Limb (tissue), 2 donors: ENCODE data around the gene HSD17B11.
"Not testable (repeated sequence)": the region's sequence is repeated elsewhere in the genome, so short reads cannot be mapped to it uniquely, and the experiment has no call there.

Experiments
- DNase-seq, 2 donors: peaks; one replicate each; pipeline ENCODE4 v3.0.0-alpha.2; 2016; ENCODE audit errors: extremely low spot score in 2 of 2

HSD17B11 gene

DNA sequence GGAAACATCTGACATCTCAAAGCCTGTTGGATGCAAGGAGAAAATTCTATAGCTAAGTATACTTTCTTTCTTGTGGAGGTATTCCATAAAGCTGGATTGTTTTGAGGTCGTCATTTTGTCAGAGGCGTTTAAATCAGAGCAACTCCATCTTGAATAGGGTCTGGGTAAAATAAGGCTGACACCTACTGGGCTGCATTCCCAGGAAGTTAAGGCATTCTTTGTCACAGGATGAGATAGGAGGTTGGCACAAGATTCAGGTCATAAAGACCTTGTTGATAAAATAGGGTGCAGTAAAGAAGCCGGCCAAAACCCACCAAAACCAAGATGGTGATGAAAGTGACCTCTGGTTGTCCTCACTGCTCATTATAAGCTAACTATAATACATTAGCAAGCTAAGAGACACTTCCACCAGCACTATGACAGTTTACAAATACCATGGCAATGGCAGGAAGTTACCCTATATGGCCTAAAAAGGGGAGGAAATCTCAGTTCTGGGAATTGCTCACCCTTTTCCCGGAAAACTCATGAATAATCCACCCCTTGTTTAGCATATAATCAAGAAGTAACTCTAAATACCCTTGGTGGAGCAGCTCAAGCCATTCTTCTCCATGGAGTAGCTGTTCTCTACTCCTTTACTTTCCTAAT lies 80.2 kb downstream of the HSD17B11 start:
- DNase-seq = no peak

DNA sequence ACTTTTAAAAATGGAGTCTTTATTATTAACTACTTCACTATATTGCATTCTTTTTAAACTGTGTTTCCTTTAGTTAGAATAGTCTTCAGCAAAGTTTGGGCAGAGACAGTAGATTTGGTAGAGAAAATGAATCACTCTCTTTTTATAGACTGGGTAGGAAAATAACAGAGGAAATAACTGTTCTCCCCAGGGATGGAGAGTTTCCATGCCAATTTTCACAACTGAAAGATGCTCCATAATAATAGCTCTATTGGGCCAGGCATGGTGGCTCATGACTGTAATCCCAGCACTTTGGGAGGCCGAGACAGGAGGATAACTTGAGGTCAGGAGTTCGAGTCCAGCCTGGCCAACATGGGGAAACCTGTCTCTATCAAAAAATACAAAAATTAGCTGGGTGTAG lies 81.4 kb downstream of the HSD17B11 start:
- DNase-seq = no peak

DNA sequence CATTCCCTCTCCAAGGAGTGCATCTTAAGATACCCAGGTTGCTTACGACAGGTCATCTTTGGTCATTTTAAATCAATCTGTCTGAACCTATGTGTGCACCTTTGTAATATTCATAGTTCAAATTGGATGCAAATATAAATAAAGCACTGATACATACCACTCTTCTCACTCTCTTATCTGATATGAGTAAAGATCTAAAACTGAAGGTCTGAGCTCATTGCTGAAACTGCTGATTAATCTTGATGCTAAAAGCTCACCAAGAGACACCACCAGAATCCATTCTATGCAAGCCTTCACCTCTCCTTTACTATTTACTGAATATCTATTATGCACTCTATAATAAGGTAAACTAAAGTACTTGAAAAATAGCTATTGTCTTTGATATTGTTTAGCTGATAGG lies 84.9 kb downstream of the HSD17B11 start:
- no peak for DNase-seq

DNA sequence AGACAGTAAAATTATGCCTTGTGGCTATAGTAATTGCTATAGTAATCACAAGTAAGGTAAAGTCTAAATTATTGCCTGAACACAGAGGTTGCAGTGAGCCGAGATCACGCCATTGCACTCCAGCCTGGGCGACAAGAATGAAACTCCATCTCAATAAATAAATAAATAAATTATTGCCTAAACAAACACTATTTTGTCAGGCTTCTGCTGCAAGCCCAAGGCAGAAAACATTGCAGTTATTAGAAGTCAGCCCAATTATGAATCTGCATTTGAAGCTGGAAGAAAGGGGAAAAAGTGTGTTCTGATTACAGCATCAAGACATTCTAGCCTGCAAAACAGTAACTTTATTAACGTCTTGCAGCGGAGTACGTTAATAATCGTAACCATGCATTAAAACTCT lies 85.4 kb downstream of the HSD17B11 start:
- no peak for DNase-seq

DNA sequence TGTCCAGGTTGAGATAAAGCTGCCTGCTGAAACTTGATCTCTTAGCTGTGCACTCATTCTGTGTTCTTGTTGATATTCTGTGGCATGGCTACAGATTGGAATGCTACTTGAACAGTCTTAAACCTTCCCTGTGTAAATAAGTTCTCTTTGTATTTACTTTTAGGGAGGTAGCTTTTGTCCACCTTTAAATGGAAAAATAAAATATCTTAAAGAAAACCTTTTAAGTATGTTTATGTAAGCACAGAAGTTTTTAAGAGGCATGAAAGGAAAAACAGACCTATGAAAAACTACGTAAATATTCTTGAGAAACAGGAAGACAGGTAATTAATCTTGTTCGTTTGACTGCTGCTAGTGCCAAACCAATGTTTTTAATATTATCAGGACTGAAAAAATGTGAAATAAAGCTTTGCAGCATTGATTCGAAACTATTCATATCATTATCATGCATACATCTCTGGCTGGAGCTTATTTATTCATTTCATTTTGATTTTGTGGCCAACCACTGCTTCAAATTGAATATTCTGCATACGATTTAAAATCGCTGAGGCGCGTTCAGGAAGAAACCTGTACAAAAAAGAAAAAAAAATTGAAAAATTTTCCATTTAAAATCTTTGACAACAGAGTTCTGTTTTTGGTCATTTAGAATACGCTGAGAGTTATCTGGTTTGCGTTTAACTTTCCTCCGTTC lies 86.1 kb downstream of the HSD17B11 start:
- no peak for DNase-seq

DNA sequence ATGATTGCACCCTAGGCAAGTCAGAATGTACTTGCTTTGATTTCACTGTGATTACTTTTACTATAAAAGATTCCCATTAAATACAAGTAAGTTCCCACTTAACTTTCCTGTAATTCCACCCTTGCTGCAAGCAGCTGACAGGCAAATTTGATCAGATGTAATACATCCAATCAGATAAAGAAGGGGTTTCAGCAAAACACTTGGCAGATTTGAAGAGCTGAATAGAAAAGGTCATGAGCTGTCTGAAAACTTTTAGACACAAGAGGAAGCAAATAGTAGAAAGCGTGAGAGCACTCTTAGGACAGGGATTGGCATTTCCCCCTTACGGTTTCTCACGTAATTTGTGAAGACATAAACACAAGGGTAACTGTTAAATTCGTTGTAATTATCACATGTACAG lies 91.1 kb downstream of the HSD17B11 start:
- no peak for DNase-seq

DNA sequence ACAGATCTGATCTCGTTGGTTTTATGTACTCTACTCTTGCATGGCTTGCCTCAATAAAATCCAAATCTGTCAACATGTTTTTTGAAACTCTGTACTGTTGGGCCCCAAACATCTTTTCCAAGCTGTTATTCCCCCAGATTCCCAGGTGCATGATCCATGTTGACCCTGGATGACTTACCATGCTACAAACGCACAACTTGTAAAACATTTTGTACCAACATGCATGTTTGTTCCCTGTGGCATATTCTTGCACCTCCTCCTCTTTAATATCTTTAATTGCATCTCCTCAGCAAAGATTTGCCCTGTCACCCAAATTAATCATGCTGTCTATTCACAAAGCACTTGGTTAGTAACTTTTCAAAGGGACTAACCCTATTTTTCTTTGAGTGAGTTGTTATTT lies 92.6 kb downstream of the HSD17B11 start:
- no peak for DNase-seq

DNA sequence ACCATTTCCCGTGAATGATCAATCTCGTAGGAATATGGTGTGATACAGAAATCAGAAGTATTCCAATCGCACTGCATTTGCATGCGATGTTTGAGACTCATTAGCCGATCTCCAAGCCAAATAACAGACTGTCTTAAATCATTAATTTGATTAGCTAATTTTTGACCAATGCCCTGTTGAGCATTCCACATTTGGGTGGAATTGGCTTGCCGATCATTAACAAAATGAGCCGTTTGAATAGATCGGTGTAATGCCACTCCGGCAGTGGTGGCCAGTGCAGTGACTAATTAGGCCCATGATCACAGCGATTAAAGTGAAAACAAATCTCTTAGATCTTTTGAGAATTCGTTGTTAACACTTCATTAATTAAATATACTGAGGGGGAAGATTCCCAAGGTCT lies 96.1 kb downstream of the HSD17B11 start:
- not testable (repeated sequence) for DNase-seq

DNA sequence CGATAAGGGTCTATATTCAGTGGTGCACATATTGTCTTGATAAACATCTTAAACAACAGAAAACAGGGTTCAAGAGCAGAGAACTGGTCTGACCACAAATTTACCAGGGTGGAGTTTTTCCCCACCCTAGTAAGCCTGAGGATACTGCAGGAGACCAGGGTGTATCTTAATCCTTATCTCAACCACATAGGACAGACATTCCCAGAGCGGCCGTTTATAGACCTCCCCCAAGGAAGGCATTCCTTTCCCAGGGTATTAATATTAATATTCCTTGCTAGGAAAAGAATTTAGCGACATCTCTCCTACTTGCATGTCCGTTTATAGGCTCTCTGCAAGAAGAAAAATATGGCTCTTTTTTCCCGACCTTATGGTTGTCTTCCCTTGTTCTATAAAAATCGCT lies 97.1 kb downstream of the HSD17B11 start:
- DNase-seq = not testable (repeated sequence)

DNA sequence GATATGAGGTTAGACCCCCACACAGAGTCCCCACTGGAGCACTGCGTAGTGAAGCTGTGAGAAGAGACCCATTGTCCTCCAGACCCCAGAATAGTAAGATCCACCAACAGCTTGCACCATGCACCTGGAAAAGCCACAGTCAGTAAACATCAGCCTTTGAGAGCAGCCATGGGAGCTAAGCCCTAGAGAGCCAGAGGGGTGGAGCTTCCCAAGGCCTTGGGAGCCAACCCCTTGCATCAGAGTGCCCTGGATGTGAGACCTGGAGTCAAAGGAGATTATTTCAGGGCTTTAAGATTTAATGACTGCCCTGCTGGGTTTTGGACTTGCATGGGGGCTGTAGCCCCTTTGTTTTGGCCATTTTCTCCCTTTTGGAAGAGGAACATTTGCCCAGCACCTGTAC lies 104.0 kb downstream of the HSD17B11 start:
- DNase-seq = no peak
